Kidney capillary endothelial cell (primary cell): ENCODE measurements around the gene ADGRD1.

Experiments
- DNase-seq: peaks from one replicate; pipeline ENCODE4 v3.0.0-alpha.2; 2018; ENCODE audit warnings: low spot score

Gene ADGRD1

GRCh38 chr12:130966443-130967030 is 12.8 kb downstream of the ADGRD1 start:
- no peak for DNase-seq

- no peak for DNase-seq
These were observed 13.9 kb downstream of the ADGRD1 start for GRCh38 chr12:130967636-130968035.

- DNase-seq = no peak
These were observed 14.9 kb downstream of the ADGRD1 start for GRCh38 chr12:130968611-130969010.

- DNase-seq = no peak
These were observed 15.5 kb downstream of the ADGRD1 start for GRCh38 chr12:130969223-130969622.

GRCh38 chr12:130970165-130970907 is 16.6 kb downstream of the ADGRD1 start:
- DNase-seq = no peak

GRCh38 chr12:130970908-130971233 is 17.2 kb downstream of the ADGRD1 start:
- no peak for DNase-seq

GRCh38 chr12:130971925-130972585 is 18.3 kb downstream of the ADGRD1 start:
- DNase-seq = no peak

GRCh38 chr12:130972586-130972950 is 18.9 kb downstream of the ADGRD1 start:
- DNase-seq = no peak

GRCh38 chr12:130973109-130973508 is 19.4 kb downstream of the ADGRD1 start:
- no peak for DNase-seq

- no peak for DNase-seq
These were observed 20.2 kb downstream of the ADGRD1 start for GRCh38 chr12:130973906-130974305.

GRCh38 chr12:130975116-130975515 is 21.4 kb downstream of the ADGRD1 start:
- DNase-seq = no peak

GRCh38 chr12:130976171-130976720 is 22.5 kb downstream of the ADGRD1 start:
- no peak for DNase-seq

- no peak for DNase-seq
These were observed 23.5 kb downstream of the ADGRD1 start for GRCh38 chr12:130977046-130977742.

GRCh38 chr12:130977743-130978095 is 24.0 kb downstream of the ADGRD1 start:
- no peak for DNase-seq

- no peak for DNase-seq
These were observed 25.1 kb downstream of the ADGRD1 start for GRCh38 chr12:130978785-130979184.

GRCh38 chr12:130981074-130981742 is 27.5 kb downstream of the ADGRD1 start:
- no peak for DNase-seq

- DNase-seq = no peak
These were observed 28.2 kb downstream of the ADGRD1 start for GRCh38 chr12:130981911-130982310.

GRCh38 chr12:130982565-130983225 is 29.0 kb downstream of the ADGRD1 start:
- DNase-seq = no peak

- no peak for DNase-seq
These were observed 29.8 kb downstream of the ADGRD1 start for GRCh38 chr12:130983328-130984017.

- no peak for DNase-seq
These were observed 30.7 kb downstream of the ADGRD1 start for GRCh38 chr12:130984183-130985058.
